Naive thymus-derived CD4-positive, alpha-beta T cell (primary cell): ENCODE measurements around the gene SRRM2. TPM values are rescaled to one million over a fixed set of nuclear protein-coding genes. Genes with fewer than 3 reads are reported as not detected.

ENCODE experiments used
- ATAC-seq: fragments of 150-1000 bp; cut with Tn5 transposase; 2 replicates; pipeline ENCODE4 v1.10.0; 2021; ENCODE audit warnings: mild to moderate bottlenecking, moderate library complexity
- CTCF ChIA-PET: fragments of 350-600 bp; sonication (Branson Sonifier 250); formaldehyde crosslinking; loops from one replicate; lab custom pipeline; 2021; ENCODE audit warnings: antibody characterized with exemption; lab: Charles Lee
- POLR2A ChIA-PET: fragments of 350-600 bp; sonication (Branson Sonifier 250); formaldehyde crosslinking; loops from one replicate; lab custom pipeline; 2021; ENCODE audit warnings: antibody characterized with exemption, inconsistent platforms; lab: Charles Lee
- DNase-seq, 9 donors: peaks; one replicate each; pipeline versions ENCODE4 v3.0.0 to v3.0.0-alpha.2; 2020 to 2022; ENCODE audit warnings: mixed read lengths in 1 of 9
- H3K27ac ChIP-seq: one replicate; pipeline ENCODE4 v1.7.0; 2013; ENCODE audit warnings: mild to moderate bottlenecking, low read depth, low read length, moderate library complexity
- H3K27me3 ChIP-seq, 2 donors: one replicate each; pipeline ENCODE4 v1.7.0; 2013; ENCODE audit warnings: low read length in 2 of 2, mild to moderate bottlenecking in 2 of 2, moderate library complexity in 2 of 2; ENCODE audit not compliant: control insufficient read depth in 2 of 2, insufficient read depth in 2 of 2
- H3K36me3 ChIP-seq, 3 experiments: 1 replicate in 2 of 3; 2 replicates in 1 of 3; pipeline ENCODE4 v1.7.0; 2013; ENCODE audit warnings: low read length in 3 of 3, mild to moderate bottlenecking in 3 of 3, moderate library complexity in 1 of 3; ENCODE audit not compliant: insufficient read depth in 3 of 3, control insufficient read depth in 2 of 3
- H3K4me1 ChIP-seq, 2 donors: one replicate each; pipeline ENCODE4 v1.7.0; 2013; ENCODE audit warnings: low read length in 2 of 2, mild to moderate bottlenecking in 2 of 2, moderate library complexity in 1 of 2; ENCODE audit not compliant: control insufficient read depth in 2 of 2, insufficient read depth in 2 of 2
- H3K4me3 ChIP-seq: 2 replicates; pipeline ENCODE4 v1.7.0; 2013; ENCODE audit warnings: mild to moderate bottlenecking, low read length
- H3K9me3 ChIP-seq, 3 experiments: 1 replicate in 2 of 3; 2 replicates in 1 of 3; pipeline ENCODE4 v1.7.0; 2013; ENCODE audit warnings: low read length in 3 of 3; ENCODE audit not compliant: control insufficient read depth in 2 of 3
- H3K27ac Mint-ChIP-seq, 9 donors: one replicate each; pipeline ENCODE4 v1.8.0; 2020 to 2022; ENCODE audit warnings: mixed read lengths in 9 of 9, mild to moderate bottlenecking in 8 of 9, moderate library complexity in 5 of 9, inconsistent platforms in 2 of 9
- H3K27me3 Mint-ChIP-seq, 5 donors: one replicate each; pipeline ENCODE4 v1.8.0; 2021 to 2022; ENCODE audit warnings: mixed read lengths in 5 of 5, mild to moderate bottlenecking in 1 of 5
- H3K36me3 Mint-ChIP-seq, 5 donors: one replicate each; pipeline ENCODE4 v1.8.0; 2020 to 2022; ENCODE audit warnings: mixed read lengths in 5 of 5, mild to moderate bottlenecking in 3 of 5, inconsistent platforms in 1 of 5
- H3K4me1 Mint-ChIP-seq, 7 donors: one replicate each; pipeline ENCODE4 v1.8.0; 2020 to 2022; ENCODE audit warnings: mixed read lengths in 7 of 7, mild to moderate bottlenecking in 3 of 7, inconsistent platforms in 1 of 7
- H3K4me3 Mint-ChIP-seq, 10 donors: one replicate each; pipeline ENCODE4 v1.8.0; 2020 to 2022; ENCODE audit warnings: mild to moderate bottlenecking in 10 of 10, mixed read lengths in 10 of 10, moderate library complexity in 6 of 10, inconsistent platforms in 2 of 10
- H3K9me3 Mint-ChIP-seq, 11 donors: one replicate each; pipeline ENCODE4 v1.8.0; 2020 to 2022; ENCODE audit warnings: mixed read lengths in 11 of 11, mild to moderate bottlenecking in 4 of 11, inconsistent platforms in 1 of 11, moderate library complexity in 1 of 11
- intact Hi-C, 2 donors: fragments of 100-400 bp; cut with micrococcal nuclease; formaldehyde crosslinking; loops; one replicate each; pipeline ENCODE4 v1.15.1; 2023
- polyA plus RNA-seq, 2 donors: library from polyadenylated mRNA; unstranded; fragments of 300-500 nt; fragmentation: Illumina TruSeq; gene quantifications; one replicate each; pipeline ENCODE4 v1.2.3, GENCODE V29; 2021
- total RNA-seq, 6 experiments: library from RNA in 5 of 6; stranded (reverse) in 5 of 6; gene quantifications; 1 replicate in 5 of 6; 2 replicates in 1 of 6; pipeline ENCODE4 v1.2.3 and lab custom pipeline; 2021 to 2026

SRRM2 gene
- total and polyA plus RNA-seq, 7 experiments from 2014 or later, result 52.1 to 1,259 (median 1,016) TPM

GRCh38 chr16:2742323-2743006, 10.0 kb upstream of the SRRM2 start:
- Histone ChIP-seq H3K4me1 (no peaks in the 10 kb centered on the region), H3K9me3 (no peaks in the 10 kb centered on the region), H3K36me3 (no peaks in the 10 kb centered on the region), H3K27me3 (no peaks in the 10 kb centered on the region), H3K4me3 (no peak overlapping the region), H3K27ac (no peak overlapping the region)
- Mint-ChIP-seq H3K9me3 (no peaks in the 10 kb centered on the region), H3K4me1 (peaks cover 0 to 2% (median 0%) of the 10 kb centered on the region in 7 donors), H3K4me3 (no peak overlapping the region), H3K27ac (no peak overlapping the region), H3K36me3 (no peaks in the 10 kb centered on the region), H3K27me3 (peaks cover 0 to 3% (median 0%) of the 10 kb centered on the region in 5 donors)
- CTCF ChIA-PET, result no interaction called here
- POLR2A ChIA-PET, result no interaction called here
- DNase-seq (no peak), ATAC-seq (no peak)
- intact Hi-C loops, result no loop called here

GRCh38 chr16:2743007-2743810, 9.2 kb upstream of the SRRM2 start:
- Histone ChIP-seq H3K27me3 (no peaks in the 10 kb centered on the region), H3K27ac (no peak overlapping the region), H3K4me1 (no peaks in the 10 kb centered on the region), H3K4me3 (no peak overlapping the region), H3K9me3 (no peaks in the 10 kb centered on the region), H3K36me3 (no peaks in the 10 kb centered on the region)
- H3K4me1 Mint-ChIP-seq, result peaks cover 0 to 2% (median 0%) of the 10 kb centered on the region in 7 donors
- ChIA-PET CTCF (no interaction called here), POLR2A (no interaction called here)
- H3K36me3 Mint-ChIP-seq, result no peaks in the 10 kb centered on the region
- H3K27me3 Mint-ChIP-seq, result peaks cover 0 to 2% (median 0%) of the 10 kb centered on the region in 5 donors
- ATAC-seq (no peak), DNase-seq (no peak)
- peak overlapping the region in 2 of 9 donors; percentile 18 to 51 for H3K27ac Mint-ChIP-seq
- H3K4me3 Mint-ChIP-seq, result no peak overlapping the region
- intact Hi-C loops, result no loop called here
- no peaks in the 10 kb centered on the region for H3K9me3 Mint-ChIP-seq

- ATAC-seq (no peak), DNase-seq (no peak)
- POLR2A ChIA-PET, result no interaction called here
- H3K4me1 Mint-ChIP-seq, result peaks cover 0 to 4% (median 0%) of the 10 kb centered on the region in 7 donors
- peaks cover 0 to 1% (median 0%) of the 10 kb centered on the region in 5 donors for H3K27me3 Mint-ChIP-seq
- Histone ChIP-seq H3K9me3 (no peaks in the 10 kb centered on the region), H3K4me3 (no peak overlapping the region), H3K36me3 (no peaks in the 10 kb centered on the region), H3K27ac (no peak overlapping the region), H3K4me1 (no peaks in the 10 kb centered on the region), H3K27me3 (no peaks in the 10 kb centered on the region)
- CTCF ChIA-PET, result no interaction called here
- intact Hi-C loops, result no loop called here
- no peaks in the 10 kb centered on the region for H3K9me3 Mint-ChIP-seq
- H3K36me3 Mint-ChIP-seq, result peaks cover 0 to 2% (median 0%) of the 10 kb centered on the region in 5 donors
- peak overlapping the region in 1 of 9 donors; percentile 87 for H3K27ac Mint-ChIP-seq
- H3K4me3 Mint-ChIP-seq, result no peak overlapping the region
Observed at GRCh38 chr16:2744711-2745110, 7.7 kb upstream of the SRRM2 start.

- H3K4me1 ChIP-seq, result no peaks in the 10 kb centered on the region
- intact Hi-C loops, result no loop called here
- Mint-ChIP-seq H3K9me3 (no peaks in the 10 kb centered on the region), H3K4me3 (no peak overlapping the region), H3K27me3 (peaks cover 0 to 1% (median 0%) of the 10 kb centered on the region in 5 donors), H3K36me3 (peaks cover 0 to 4% (median 0%) of the 10 kb centered on the region in 5 donors), H3K27ac (peak overlapping the region in 1 of 9 donors; percentile 4), H3K4me1 (peaks cover 0 to 9% (median 0%) of the 10 kb centered on the region in 7 donors)
- H3K4me3 ChIP-seq, result no peak overlapping the region
- ATAC-seq, result no peak
- POLR2A ChIA-PET, result interaction anchor here (0.6 to 1.1 kb wide), 2 partner anchors 10 to 33 kb away, joined by 3 to 4 read pairs; no protein-coding TSS in a partner anchor
- no peak overlapping the region for H3K27ac ChIP-seq
- no peaks in the 10 kb centered on the region for H3K27me3 ChIP-seq
- H3K9me3 ChIP-seq, result no peaks in the 10 kb centered on the region
- no peaks in the 10 kb centered on the region for H3K36me3 ChIP-seq
- no peak for DNase-seq
- CTCF ChIA-PET, result interaction anchor here (1.2 kb wide), 1 partner anchor 93 kb away, joined by 3 read pairs; no protein-coding TSS in a partner anchor
Observed at GRCh38 chr16:2745116-2745890, 7.1 kb upstream of the SRRM2 start.

- CTCF ChIA-PET, result interaction anchor here (1.2 kb wide), 1 partner anchor 92 kb away, joined by 3 read pairs; no protein-coding TSS in a partner anchor
- peaks cover 0 to 9% (median 0%) of the 10 kb centered on the region in 5 donors for H3K36me3 Mint-ChIP-seq
- no peak overlapping the region for H3K4me3 Mint-ChIP-seq
- ATAC-seq (no peak), DNase-seq (no peak)
- no peaks in the 10 kb centered on the region for H3K4me1 ChIP-seq
- no peaks in the 10 kb centered on the region for H3K9me3 Mint-ChIP-seq
- no peaks in the 10 kb centered on the region for H3K27me3 ChIP-seq
- H3K36me3 ChIP-seq, result no peaks in the 10 kb centered on the region
- POLR2A ChIA-PET, result interaction anchor here (0.6 to 1.1 kb wide), 4 partner anchors 9 to 32 kb away, joined by 3 to 10 read pairs (median 4); no protein-coding TSS in a partner anchor
- no peak overlapping the region for H3K27ac Mint-ChIP-seq
- H3K27me3 Mint-ChIP-seq, result peaks cover 0 to 1% (median 0%) of the 10 kb centered on the region in 5 donors
- H3K4me3 ChIP-seq, result no peak overlapping the region
- H3K4me1 Mint-ChIP-seq, result peaks cover 0 to 15% (median 2%) of the 10 kb centered on the region in 7 donors
- H3K27ac ChIP-seq, result no peak overlapping the region
- no peaks in the 10 kb centered on the region for H3K9me3 ChIP-seq
- intact Hi-C loops, result no loop called here
Observed at GRCh38 chr16:2745961-2746360, 6.5 kb upstream of the SRRM2 start.
